Occipital lobe (tissue), 2 donors: ENCODE measurements around the gene AAK1. TPM values are rescaled to one million over a fixed set of nuclear protein-coding genes. Genes with fewer than 3 reads are reported as not detected.

Experiments used
- small RNA-seq: library from RNA; depleted of rRNA; stranded (forward); fragments of <200 nt; gene quantifications from one replicate; pipeline ENCODE3, GENCODE V24; 2014
- total RNA-seq: library from RNA; depleted of rRNA; stranded (reverse); fragments of >200 nt; gene quantifications from one replicate; pipeline ENCODE4 v1.2.3, GENCODE V29; 2014

AAK1 gene
- total RNA-seq, 1 donor from 2014 or later = 37.7 TPM

Small RNA genes lying within 50 kb of the gene (small RNA-seq; reads per million reads assigned to genes)
- gene RN7SL604P (not detected), gene SNORA36C (not detected)

Other genes starting within 250 kb of the AAK1 start
- gene NFU1, start 206.3 kb downstream of the AAK1 start, total RNA-seq = 51.5 TPM
- gene ANXA4, start 98.4 kb upstream of the AAK1 start, total RNA-seq = 3.4 TPM
- gene GMCL1, start 185.9 kb upstream of the AAK1 start, total RNA-seq = 18.7 TPM